CD4-positive, alpha-beta T cell (primary cell): ENCODE data around the gene HYI. TPM values are rescaled to one million over a fixed set of nuclear protein-coding genes. Genes with fewer than 3 reads are reported as not detected.
"Not testable (repeated sequence)": the region's sequence is repeated elsewhere in the genome, so short reads cannot be mapped to it uniquely, and the experiment has no call there.

Experiments
- ATAC-seq: fragments of 200-7000 bp; cut with Tn5 transposase; one replicate; pipeline ENCODE4 v1.10.0; 2022; ENCODE audit warnings: mild to moderate bottlenecking; ENCODE audit not compliant: poor library complexity
- CTCF ChIA-PET: fragments of 350-600 bp; sonication (Branson Sonifier 250); formaldehyde crosslinking; loops from one replicate; lab custom pipeline; 2021; ENCODE audit warnings: antibody characterized with exemption, inconsistent platforms; lab: Charles Lee
- POLR2A ChIA-PET: fragments of 350-600 bp; sonication (Branson Sonifier 250); formaldehyde crosslinking; loops from one replicate; lab custom pipeline; 2021; ENCODE audit warnings: antibody characterized with exemption, inconsistent platforms; lab: Charles Lee
- DNase-seq, 14 experiments: peaks; one replicate each; pipeline ENCODE4 v3.0.0-alpha.2; 2013 to 2020; ENCODE audit warnings: mixed read lengths in 2 of 14
- H3K27ac ChIP-seq, 2 donors: one replicate each; pipeline versions ENCODE4 v1.5.1 to v1.7.0; 2013; ENCODE audit warnings: low read length in 2 of 2, low read depth in 1 of 2, mild to moderate bottlenecking in 1 of 2
- H3K27me3 ChIP-seq, 2 experiments: 1 replicate in 1 of 2; 2 replicates in 1 of 2; pipeline versions ENCODE4 v1.6.1 to v1.7.0; 2013; ENCODE audit warnings: low read length in 2 of 2, control low read depth in 1 of 2, mild to moderate bottlenecking in 1 of 2, moderate library complexity in 1 of 2; ENCODE audit not compliant: insufficient read depth in 2 of 2, control insufficient read depth in 1 of 2
- H3K36me3 ChIP-seq: one replicate; pipeline ENCODE4 v1.6.1; 2013; ENCODE audit warnings: low read length, control low read depth; ENCODE audit not compliant: insufficient read depth
- H3K4me1 ChIP-seq: one replicate; pipeline ENCODE4 v1.6.1; 2013; ENCODE audit warnings: low read length, control low read depth; ENCODE audit not compliant: insufficient read depth
- H3K4me3 ChIP-seq: one replicate; pipeline ENCODE4 v1.5.1; 2013; ENCODE audit warnings: mild to moderate bottlenecking, low read length, moderate library complexity
- H3K9me3 ChIP-seq, 2 experiments: 1 replicate in 1 of 2; 2 replicates in 1 of 2; pipeline versions ENCODE4 v1.6.1 to v1.7.0; 2013; ENCODE audit warnings: low read length in 2 of 2, mild to moderate bottlenecking in 2 of 2, control low read depth in 1 of 2, moderate library complexity in 1 of 2; ENCODE audit not compliant: control insufficient read depth in 1 of 2, insufficient read depth in 1 of 2
- H3K27ac Mint-ChIP-seq: one replicate; pipeline ENCODE4 v1.8.0; 2020; ENCODE audit warnings: mixed read lengths
- H3K27me3 Mint-ChIP-seq: one replicate; pipeline ENCODE4 v1.8.0; 2021; ENCODE audit warnings: mixed read lengths
- H3K36me3 Mint-ChIP-seq: one replicate; pipeline ENCODE4 v1.8.0; 2021; ENCODE audit warnings: low read depth, mixed read lengths
- H3K4me1 Mint-ChIP-seq: one replicate; pipeline ENCODE4 v1.8.0; 2021; ENCODE audit warnings: low read depth, mixed read lengths
- H3K4me3 Mint-ChIP-seq: one replicate; pipeline ENCODE4 v1.8.0; 2020; ENCODE audit warnings: mild to moderate bottlenecking, mixed read lengths
- H3K9me3 Mint-ChIP-seq: one replicate; pipeline ENCODE4 v1.8.0; 2020; ENCODE audit warnings: mixed read lengths
- CTCF ChIP-seq: fragments of 200-600 bp; IDR thresholded peaks from one replicate; pipeline ENCODE4 v1.8.0; 2022; ENCODE audit warnings: antibody characterized with exemption, mild to moderate bottlenecking
- intact Hi-C, 2 experiments: fragments of 100-400 bp; cut with DNase I in 1 of 2; cut with micrococcal nuclease in 1 of 2; formaldehyde crosslinking; loops; one replicate each; pipeline versions ENCODE4 v1.15.1 to v1.9.0; 2023 to 2025; cut with DNase I, micrococcal nuclease
- total RNA-seq, 174 experiments: library from RNA in 2 of 174; stranded (reverse) in 2 of 174; gene quantifications; one replicate each; pipeline ENCODE4 v1.2.3 and lab custom pipeline; 2021 to 2026

Gene HYI
- total RNA-seq, 2 experiments from 2014 or later, result 26.1 to 31.6 TPM

- Mint-ChIP-seq H3K4me3 (no peak overlapping the region), H3K4me1 (no peaks in the 10 kb centered on the region), H3K36me3 (no peaks in the 10 kb centered on the region), H3K27ac (no peak overlapping the region), H3K27me3 (peaks cover 16% of the 10 kb centered on the region), H3K9me3 (no peaks in the 10 kb centered on the region)
- Histone ChIP-seq H3K9me3 (no peaks in the 10 kb centered on the region), H3K4me1 (no peaks in the 10 kb centered on the region), H3K36me3 (no peaks in the 10 kb centered on the region), H3K4me3 (no peak overlapping the region), H3K27me3 (no peaks in the 10 kb centered on the region), H3K27ac (no peak overlapping the region)
- ATAC-seq (no peak), DNase-seq (no peak)
- intact Hi-C loops, result no loop called here
- CTCF ChIA-PET, result no interaction called here
- POLR2A ChIA-PET, result no interaction called here
- TF ChIP-seq CTCF, result no peak
These were observed 24.0 kb upstream of the HYI start for GRCh38 chr1:43477716-43478115.

- H3K36me3 ChIP-seq, H3K27ac ChIP-seq, H3K4me3 Mint-ChIP-seq, H3K27ac Mint-ChIP-seq, H3K4me1 ChIP-seq, H3K27me3 ChIP-seq, H3K9me3 Mint-ChIP-seq, H3K36me3 Mint-ChIP-seq, DNase-seq, ATAC-seq, H3K4me3 ChIP-seq, CTCF ChIA-PET, intact Hi-C loops, H3K4me1 Mint-ChIP-seq, H3K9me3 ChIP-seq, POLR2A ChIA-PET: not testable (repeated sequence)
- peaks cover 16% of the 10 kb centered on the region for H3K27me3 Mint-ChIP-seq
These were observed 22.1 kb upstream of the HYI start for GRCh38 chr1:43475611-43476401.

- no peaks in the 10 kb centered on the region for H3K4me1 ChIP-seq
- CTCF ChIA-PET, result no interaction called here
These were observed 19.7 kb upstream of the HYI start for GRCh38 chr1:43473463-43473862.

GRCh38 chr1:43472463-43473151, 18.9 kb upstream of the HYI start:
- intact Hi-C loops, H3K36me3 Mint-ChIP-seq, H3K4me1 ChIP-seq, H3K27me3 ChIP-seq, H3K4me3 ChIP-seq, H3K27me3 Mint-ChIP-seq, H3K27ac Mint-ChIP-seq, H3K36me3 ChIP-seq, H3K9me3 ChIP-seq, POLR2A ChIA-PET, H3K4me3 Mint-ChIP-seq, DNase-seq, H3K4me1 Mint-ChIP-seq, H3K27ac ChIP-seq, CTCF ChIA-PET, H3K9me3 Mint-ChIP-seq, ATAC-seq: not testable (repeated sequence)

More at GRCh38 chr1:43473463-43473862, 19.7 kb upstream of the HYI start:
- Mint-ChIP-seq H3K27me3 (peaks cover 10% of the 10 kb centered on the region), H3K4me1 (no peaks in the 10 kb centered on the region), H3K27ac (no peak overlapping the region), H3K9me3 (no peaks in the 10 kb centered on the region), H3K36me3 (no peaks in the 10 kb centered on the region), H3K4me3 (no peak overlapping the region)
- no peak for TF ChIP-seq CTCF
- DNase-seq, result no peak
- H3K27ac ChIP-seq, result no peak overlapping the region
- H3K4me3 ChIP-seq, result no peak overlapping the region
- intact Hi-C loops, result no loop called here
- POLR2A ChIA-PET, result no interaction called here
- H3K9me3 ChIP-seq, result no peaks in the 10 kb centered on the region
- no peaks in the 10 kb centered on the region for H3K27me3 ChIP-seq
- ATAC-seq, result no peak
- H3K36me3 ChIP-seq, result no peaks in the 10 kb centered on the region
